K562 (cell line): ENCODE measurements around the gene CDK11B. TPM values are rescaled to one million over a fixed set of nuclear protein-coding genes. Genes with fewer than 3 reads are reported as not detected.

Experiments used
- BDP1 ChIP-seq: IDR thresholded peaks from 3 replicates; pipeline ENCODE4 v1.6.1; 2011; ENCODE audit not compliant: insufficient read length, insufficient read depth
- CBFA2T3 ChIP-seq: fragments of 450-650 bp; IDR thresholded peaks from 2 replicates; pipeline ENCODE4 v1.6.1; 2017
- ELF4 ChIP-seq: fragments of 450-650 bp; formaldehyde crosslinking; IDR thresholded peaks from 2 replicates; pipeline ENCODE4 v1.4.0; 2022; ENCODE audit warnings: missing genetic modification characterization
- ERF ChIP-seq: fragments of 450-650 bp; formaldehyde crosslinking; IDR thresholded peaks from 2 replicates; pipeline ENCODE4 v1.4.0; 2020; ENCODE audit warnings: mild to moderate bottlenecking, mixed read lengths
- ETV1 ChIP-seq: fragments of 450-650 bp; conservative IDR thresholded peaks from 2 replicates; pipeline ENCODE4 v1.6.1; 2016; ENCODE audit warnings: missing genetic modification characterization, control low read depth, low read depth, missing compliant biosample characterization
- FOXK2 ChIP-seq, 2 experiments: fragments of 450-650 bp; IDR thresholded peaks in 1 of 2; conservative IDR thresholded peaks in 1 of 2; 2 replicates each; pipeline ENCODE4 v1.6.1; 2016; ENCODE audit warnings: low read depth in 2 of 2, mild to moderate bottlenecking in 1 of 2
- GTF2A2 ChIP-seq: IDR thresholded peaks from 2 replicates; pipeline ENCODE4 v1.6.1; 2016; ENCODE audit warnings: mild to moderate bottlenecking, missing genetic modification characterization, missing compliant biosample characterization
- HCFC1 ChIP-seq: IDR thresholded peaks from 2 replicates; pipeline ENCODE4 v1.6.1; 2012; ENCODE audit warnings: low read depth, low read length, improper control_type of control experiment
- HNRNPK ChIP-seq: fragments of 200-400 bp; formaldehyde crosslinking; IDR thresholded peaks from one replicate; pipeline ENCODE4 v1.6.1; 2018; ENCODE audit warnings: mild to moderate bottlenecking, low read depth, low read length; ENCODE audit not compliant: poor library complexity, severe bottlenecking
- RBM17 ChIP-seq: fragments of 200-400 bp; formaldehyde crosslinking; IDR thresholded peaks from 2 replicates; pipeline ENCODE4 v1.6.1; 2017; ENCODE audit warnings: low read depth, mild to moderate bottlenecking, low read length, borderline replicate concordance
- TSC22D4 ChIP-seq: fragments of 450-650 bp; IDR thresholded peaks from 2 replicates; pipeline ENCODE4 v1.6.1; 2016; ENCODE audit warnings: missing genetic modification characterization, missing biosample characterization, control low read depth
- ZBTB1 ChIP-seq: sonication (generic); formaldehyde crosslinking; IDR thresholded peaks from 2 replicates; pipeline ENCODE4 v1.8.1; 2023; ENCODE audit warnings: missing genetic modification reagents, low read depth, mild to moderate bottlenecking, borderline replicate concordance
- ZBTB11 ChIP-seq, 3 experiments: fragments of 200-800 bp in 1 of 3; fragments of 250-450 bp in 1 of 3; fragments of 450-650 bp in 1 of 3; sonication (Bioruptor Pico) in 1 of 3; sonication (Bioruptor generic) in 1 of 3; formaldehyde crosslinking in 1 of 3; IDR thresholded peaks; 2 replicates each; pipeline versions ENCODE4 v1.6.1 to v1.8.0; 2016 to 2022; ENCODE audit warnings: mild to moderate bottlenecking in 2 of 3, missing genetic modification characterization in 2 of 3, missing compliant biosample characterization in 1 of 3, moderate library complexity in 1 of 3
- ZNF3 ChIP-seq: fragments of 250-450 bp; sonication (Bioruptor Pico); IDR thresholded peaks from 2 replicates; pipeline ENCODE4 v1.5.0; 2021; ENCODE audit warnings: mild to moderate bottlenecking, moderate library complexity
- ZNF76 ChIP-seq: fragments of 250-450 bp; sonication (Bioruptor Pico); IDR thresholded peaks from 2 replicates; pipeline ENCODE4 v1.4.0; 2020; ENCODE audit warnings: mild to moderate bottlenecking, moderate library complexity, borderline replicate concordance
- ZNF764 ChIP-seq: fragments of 250-450 bp; sonication (Bioruptor Pico); IDR thresholded peaks from 2 replicates; pipeline ENCODE4 v1.4.0; 2020; ENCODE audit warnings: low read depth, mild to moderate bottlenecking, moderate library complexity
- ZNF77 ChIP-seq: fragments of 250-450 bp; sonication (Bioruptor Pico); IDR thresholded peaks from 2 replicates; pipeline ENCODE4 v1.5.0; 2020
- polyA plus RNA-seq, 8 experiments: library from polyadenylated mRNA; depleted of rRNA in 4 of 8; stranded (reverse) in 5 of 8; unstranded in 3 of 8; fragments of >200 nt; fragmentation: Nextera tagmentation in 2 of 8; fragmentation: Illumina TruSeq in 1 of 8; extraction: Ambion mirVana in 2 of 8; extraction: Trizol in 1 of 8; gene quantifications; 2 replicates each; pipeline versions ENCODE4 v1.2.1 to v1.2.3, GENCODE V29; 2011 to 2014; ENCODE audit warnings: inconsistent platforms in 1 of 8, missing spikeins in 1 of 8
- total RNA-seq, 7 experiments: library from RNA; depleted of rRNA in 6 of 7; stranded (reverse); fragments of >200 nt in 6 of 7; fragmentation: Illumina TruSeq in 2 of 7; extraction: Trizol in 2 of 7; gene quantifications; 2 replicates each; pipeline versions ENCODE4 v1.2.1 to v1.2.3, GENCODE V29; 2011 to 2021; ENCODE audit warnings: low replicate concordance in 1 of 7
- TF ChIP-seq, protein P1 (sequence below): fragments of 450-650 bp; IDR thresholded peaks from one replicate; pipeline ENCODE4 v1.6.1; 2018; ENCODE audit warnings: mild to moderate bottlenecking, moderate library complexity; ENCODE audit not compliant: partially characterized antibody
- TF ChIP-seq, protein P2 (sequence below): fragments of 450-650 bp; formaldehyde crosslinking; IDR thresholded peaks from 2 replicates; pipeline ENCODE4 v1.4.0; 2022; ENCODE audit warnings: missing genetic modification characterization
- TF ChIP-seq, protein P3 (sequence below): fragments of 450-650 bp; formaldehyde crosslinking; conservative IDR thresholded peaks from 2 replicates; pipeline ENCODE4 v1.4.0; 2022; ENCODE audit warnings: mild to moderate bottlenecking, missing genetic modification characterization

Gene CDK11B
- total and polyA plus RNA-seq, 9 of the 15 experiments (the other 6 are each of a cell fraction or from before 2014, with no cell fraction given), result 2.8 to 52.2 (median 19.5) TPM

GRCh38 chr1:1596493-1597274 is 62.1 kb downstream of the CDK11B start (continued):
- TF ChIP-seq ZBTB11 (CRISPR knock-in tag; IDR thresholded peaks at IDR 0.05), result no peak
- TF ChIP-seq, protein P1, sequence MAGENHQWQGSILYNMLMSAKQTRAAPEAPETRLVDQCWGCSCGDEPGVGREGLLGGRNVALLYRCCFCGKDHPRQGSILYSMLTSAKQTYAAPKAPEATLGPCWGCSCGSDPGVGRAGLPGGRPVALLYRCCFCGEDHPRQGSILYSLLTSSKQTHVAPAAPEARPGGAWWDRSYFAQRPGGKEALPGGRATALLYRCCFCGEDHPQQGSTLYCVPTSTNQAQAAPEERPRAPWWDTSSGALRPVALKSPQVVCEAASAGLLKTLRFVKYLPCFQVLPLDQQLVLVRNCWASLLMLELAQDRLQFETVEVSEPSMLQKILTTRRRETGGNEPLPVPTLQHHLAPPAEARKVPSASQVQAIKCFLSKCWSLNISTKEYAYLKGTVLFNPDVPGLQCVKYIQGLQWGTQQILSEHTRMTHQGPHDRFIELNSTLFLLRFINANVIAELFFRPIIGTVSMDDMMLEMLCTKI, result no peak
- TF ChIP-seq ETV1 (tag), result no peak
- TF ChIP-seq, protein P2, sequence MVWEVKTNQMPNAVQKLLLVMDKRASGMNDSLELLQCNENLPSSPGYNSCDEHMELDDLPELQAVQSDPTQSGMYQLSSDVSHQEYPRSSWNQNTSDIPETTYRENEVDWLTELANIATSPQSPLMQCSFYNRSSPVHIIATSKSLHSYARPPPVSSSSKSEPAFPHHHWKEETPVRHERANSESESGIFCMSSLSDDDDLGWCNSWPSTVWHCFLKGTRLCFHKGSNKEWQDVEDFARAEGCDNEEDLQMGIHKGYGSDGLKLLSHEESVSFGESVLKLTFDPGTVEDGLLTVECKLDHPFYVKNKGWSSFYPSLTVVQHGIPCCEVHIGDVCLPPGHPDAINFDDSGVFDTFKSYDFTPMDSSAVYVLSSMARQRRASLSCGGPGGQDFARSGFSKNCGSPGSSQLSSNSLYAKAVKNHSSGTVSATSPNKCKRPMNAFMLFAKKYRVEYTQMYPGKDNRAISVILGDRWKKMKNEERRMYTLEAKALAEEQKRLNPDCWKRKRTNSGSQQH, result peak; percentile 92
- TF ChIP-seq, protein P3, sequence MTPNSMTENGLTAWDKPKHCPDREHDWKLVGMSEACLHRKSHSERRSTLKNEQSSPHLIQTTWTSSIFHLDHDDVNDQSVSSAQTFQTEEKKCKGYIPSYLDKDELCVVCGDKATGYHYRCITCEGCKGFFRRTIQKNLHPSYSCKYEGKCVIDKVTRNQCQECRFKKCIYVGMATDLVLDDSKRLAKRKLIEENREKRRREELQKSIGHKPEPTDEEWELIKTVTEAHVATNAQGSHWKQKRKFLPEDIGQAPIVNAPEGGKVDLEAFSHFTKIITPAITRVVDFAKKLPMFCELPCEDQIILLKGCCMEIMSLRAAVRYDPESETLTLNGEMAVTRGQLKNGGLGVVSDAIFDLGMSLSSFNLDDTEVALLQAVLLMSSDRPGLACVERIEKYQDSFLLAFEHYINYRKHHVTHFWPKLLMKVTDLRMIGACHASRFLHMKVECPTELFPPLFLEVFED (CRISPR knock-in tag), result 0 out of 2 replicates have a peak, but pooled peaks have one; percentile 21
- TF ChIP-seq ZBTB1 (CRISPR knock-in tag), result 0 out of 2 replicates have a peak, but pooled peaks have one; percentile 16
- TF ChIP-seq ZNF3 (CRISPR knock-in tag), result no peak
- peak; percentile 54; the same call in 1 of the 2 replicates for TF ChIP-seq ELF4 (CRISPR knock-in tag)
- no peak for TF ChIP-seq FOXK2 (conservative IDR thresholded peaks at IDR 0.05 in 1 of 2, IDR thresholded peaks at IDR 0.05 in 1 of 2; ENCODE audit: low read depth in 2 of 2)
- TF ChIP-seq ZNF764 (CRISPR knock-in tag), result no peak
- no peak for TF ChIP-seq HNRNPK
- TF ChIP-seq BDP1, result no peak
- TF ChIP-seq ZNF76, result no peak
- no peak for TF ChIP-seq HCFC1
- TF ChIP-seq ERF (CRISPR knock-in tag), result no peak
- TF ChIP-seq GTF2A2 (tag), result no peak
- no peak for TF ChIP-seq ZNF77 (CRISPR knock-in tag)
- no peak; the same call in 1 of the 2 replicates for TF ChIP-seq TSC22D4 (tag)
- TF ChIP-seq CBFA2T3, result no peak
- no peak for TF ChIP-seq RBM17
